ENCODE results near the gene CD8B.
"Not testable (repeated sequence)": the region's sequence is repeated elsewhere in the genome, so short reads cannot be mapped to it uniquely, and the experiment has no call there.

GRCh38 chr2:86835548-86835889, 26.2 kb downstream of the CD8B start:
- not testable (repeated sequence) for TF ChIP-seq CTCF, POLR2A (IDR thresholded peaks at IDR 0.05)
